GM03348 (cell line): ENCODE results near the gene CADM1.

Experiments used
- DNase-seq: peaks from one replicate; pipeline ENCODE4 v3.0.0; 2012; ENCODE audit warnings: low spot score

CADM1 gene

GRCh38 chr11:115148101-115148500 lies 356.1 kb downstream of the CADM1 start:
- no peak for DNase-seq

DNA sequence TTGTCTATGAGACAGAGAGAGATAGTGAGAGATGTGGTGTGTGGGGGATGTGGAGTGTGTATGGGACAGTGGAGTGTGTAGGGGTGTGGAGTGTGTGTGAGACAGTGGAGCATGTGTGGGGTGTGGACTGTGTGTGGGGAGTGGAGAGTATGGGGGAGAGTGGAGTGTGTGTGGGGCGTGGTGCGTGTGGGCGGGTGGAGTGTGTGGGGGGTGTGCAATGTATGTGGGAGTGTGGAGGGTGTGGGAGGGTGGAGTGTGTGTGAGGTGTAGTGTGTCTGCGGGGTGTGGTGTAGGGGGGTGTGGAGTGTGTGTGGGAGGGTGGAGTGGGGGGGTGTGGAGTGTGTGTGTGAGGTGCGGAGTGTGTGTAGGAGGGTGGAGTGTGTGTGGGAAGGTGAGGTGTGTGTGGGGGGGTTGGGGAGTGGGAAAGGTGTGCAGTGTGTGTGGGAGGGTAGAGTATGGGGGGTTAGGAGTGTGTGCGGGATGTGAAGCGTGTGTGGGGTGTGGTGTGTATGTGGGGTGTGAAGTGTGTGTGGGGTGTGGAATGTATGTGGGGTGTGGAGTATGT lies 356.9 kb downstream of the CADM1 start:
- DNase-seq, result no peak

DNA sequence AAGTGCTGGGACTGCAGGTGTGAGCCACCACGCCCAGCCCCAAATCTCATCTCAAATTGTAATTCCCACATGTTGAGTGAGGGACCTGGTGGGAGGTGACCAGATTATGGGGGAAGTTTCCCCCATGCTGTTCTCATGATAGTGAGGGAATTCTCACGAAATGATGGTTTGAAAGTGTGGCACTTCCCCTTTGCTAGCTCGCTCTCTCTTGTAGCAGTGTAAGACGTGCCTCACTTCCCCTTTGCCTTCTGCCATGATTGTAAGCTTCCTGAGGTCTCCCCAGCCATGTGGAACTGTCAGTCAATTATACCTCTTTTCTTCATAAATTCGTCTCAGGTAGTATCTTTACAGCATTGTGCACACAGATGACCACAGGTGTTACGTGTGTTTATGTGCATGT lies 357.8 kb downstream of the CADM1 start:
- DNase-seq, result no peak

DNA sequence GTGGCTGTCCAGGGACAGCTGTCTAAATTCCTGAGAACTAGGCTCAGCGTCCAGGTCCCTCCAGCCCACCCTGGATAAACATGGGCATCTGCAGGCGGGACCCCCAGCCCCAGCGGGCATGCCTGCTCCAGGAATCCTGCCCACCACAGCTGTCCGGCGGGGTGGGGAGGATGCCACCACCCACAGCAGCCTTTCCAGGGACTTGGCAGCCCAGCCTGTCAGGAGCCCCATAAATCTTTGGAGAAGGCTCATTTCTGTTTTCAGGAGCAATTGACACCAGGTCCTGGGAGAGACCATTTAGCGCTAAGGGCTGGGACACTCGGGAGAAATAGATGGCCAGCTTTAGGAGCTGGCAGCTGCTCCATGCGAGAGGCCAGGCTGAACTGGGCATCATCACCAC lies 358.9 kb downstream of the CADM1 start:
- DNase-seq, result no peak

GRCh38 chr11:115144914-115145313 lies 359.3 kb downstream of the CADM1 start:
- DNase-seq, result no peak

GRCh38 chr11:115144014-115144413 lies 360.2 kb downstream of the CADM1 start:
- DNase-seq, result no peak

DNA sequence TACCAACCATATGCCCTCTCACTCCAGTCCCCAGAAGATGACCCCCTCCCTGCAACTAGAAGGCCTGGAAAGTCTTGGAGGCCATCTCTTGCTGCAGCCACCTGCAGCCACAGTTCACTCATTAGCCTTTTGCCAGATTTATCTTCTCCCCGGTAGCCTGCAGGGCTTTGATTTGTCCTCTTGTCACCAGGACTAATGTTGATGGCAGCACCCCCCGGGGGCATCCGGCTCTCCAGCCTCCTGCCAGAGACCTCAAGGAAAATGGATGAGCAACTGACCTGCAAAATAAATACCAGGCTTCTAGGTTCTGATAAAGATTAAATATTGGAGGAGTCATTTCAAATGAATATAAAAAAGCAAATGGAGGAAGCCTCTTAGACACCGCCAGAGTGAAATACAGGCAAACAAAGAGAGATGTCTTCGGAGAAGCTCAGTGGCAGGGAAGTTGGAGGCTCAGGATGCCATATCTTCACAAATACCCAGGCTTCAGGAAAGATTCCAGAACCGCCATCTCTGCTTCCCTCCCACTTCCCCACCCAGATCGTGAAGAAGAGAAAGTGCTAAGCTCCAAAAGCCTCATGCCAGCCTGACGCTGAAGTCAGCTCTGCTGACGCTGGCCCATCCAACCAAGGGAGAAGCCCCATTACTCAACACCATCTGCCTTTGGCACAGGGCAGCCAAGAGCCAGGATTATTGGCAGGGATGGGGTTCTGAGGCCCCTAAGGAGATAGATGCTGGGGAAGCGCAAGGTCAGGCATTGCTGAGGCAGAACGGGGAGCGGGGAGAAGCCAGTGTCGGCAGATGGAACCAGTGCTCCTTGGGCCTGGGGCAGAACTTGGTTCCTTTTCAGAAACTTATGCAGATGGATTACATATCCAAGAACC lies 362.7 kb downstream of the CADM1 start:
- DNase-seq, result no peak

DNA sequence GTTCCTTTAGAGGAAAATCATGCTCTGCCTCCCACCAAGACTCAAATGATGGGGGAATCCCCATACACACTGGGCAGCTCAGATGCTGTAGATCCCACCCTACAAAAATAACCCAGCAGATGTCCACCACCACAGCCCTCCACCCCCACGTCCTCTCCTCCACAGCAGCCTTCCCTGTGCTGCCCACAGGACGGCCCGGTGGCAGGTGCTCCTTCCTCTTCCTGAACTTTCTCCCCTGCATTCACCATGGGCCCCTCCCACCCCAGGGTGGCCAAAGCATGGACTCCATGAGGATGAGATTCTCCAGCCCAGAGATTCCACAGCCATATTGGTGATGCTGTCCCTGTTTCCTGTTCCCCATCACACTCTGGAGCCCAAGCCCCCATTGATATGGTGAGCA lies 368.3 kb downstream of the CADM1 start:
- DNase-seq, result no peak

DNA sequence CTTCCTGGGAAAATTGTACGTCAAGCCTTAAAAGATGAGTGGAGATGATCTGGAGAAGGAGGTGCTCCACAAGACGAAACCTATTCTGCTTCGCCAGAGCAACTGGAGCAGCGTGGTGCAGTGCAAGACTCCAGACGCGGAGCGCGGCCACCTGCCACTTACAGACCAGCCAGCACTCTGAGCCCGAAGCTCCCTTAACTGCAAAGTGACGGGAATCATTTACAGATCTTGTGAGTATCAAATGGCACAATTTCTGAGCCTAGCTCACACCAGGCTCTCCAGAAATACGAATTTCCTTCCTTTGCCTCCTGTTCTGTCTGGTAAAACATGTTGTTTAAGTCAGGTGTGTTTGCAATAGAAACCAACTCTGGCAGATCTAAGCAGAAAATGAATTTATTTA lies 369.3 kb downstream of the CADM1 start:
- no peak for DNase-seq

DNA sequence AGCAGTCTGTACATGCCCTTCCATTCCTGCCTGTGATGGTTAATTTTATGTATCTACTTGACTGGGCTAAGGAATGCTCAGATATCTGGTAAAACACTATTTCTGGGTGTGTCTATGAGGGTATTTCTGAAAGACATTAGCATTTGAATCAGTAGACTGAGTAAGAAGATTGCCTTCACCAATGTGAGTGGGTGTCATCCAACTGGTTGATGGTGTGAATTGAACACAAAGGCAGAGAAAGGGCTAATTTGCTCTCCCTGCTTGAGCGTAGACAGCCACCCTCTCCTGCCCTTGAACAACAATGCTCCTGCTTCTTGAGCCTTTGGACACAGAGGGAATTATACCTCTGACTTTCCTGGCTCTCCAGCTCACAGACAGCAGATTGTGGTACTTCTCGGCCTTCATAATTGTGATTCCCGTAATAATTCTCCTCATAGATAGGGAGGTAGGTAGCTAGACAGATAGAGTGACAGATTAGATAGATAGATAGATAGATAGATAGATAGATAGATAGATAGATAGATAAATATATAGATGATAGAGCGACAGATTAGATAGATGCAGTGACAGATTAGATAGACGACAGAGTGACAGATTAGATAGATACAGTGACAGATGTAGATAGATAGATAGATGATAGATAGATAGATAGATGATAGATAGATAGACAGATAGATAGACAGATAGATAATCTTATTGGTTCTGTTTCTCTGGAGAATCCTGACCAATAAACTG lies 370.6 kb downstream of the CADM1 start:
- DNase-seq, result no peak

DNA sequence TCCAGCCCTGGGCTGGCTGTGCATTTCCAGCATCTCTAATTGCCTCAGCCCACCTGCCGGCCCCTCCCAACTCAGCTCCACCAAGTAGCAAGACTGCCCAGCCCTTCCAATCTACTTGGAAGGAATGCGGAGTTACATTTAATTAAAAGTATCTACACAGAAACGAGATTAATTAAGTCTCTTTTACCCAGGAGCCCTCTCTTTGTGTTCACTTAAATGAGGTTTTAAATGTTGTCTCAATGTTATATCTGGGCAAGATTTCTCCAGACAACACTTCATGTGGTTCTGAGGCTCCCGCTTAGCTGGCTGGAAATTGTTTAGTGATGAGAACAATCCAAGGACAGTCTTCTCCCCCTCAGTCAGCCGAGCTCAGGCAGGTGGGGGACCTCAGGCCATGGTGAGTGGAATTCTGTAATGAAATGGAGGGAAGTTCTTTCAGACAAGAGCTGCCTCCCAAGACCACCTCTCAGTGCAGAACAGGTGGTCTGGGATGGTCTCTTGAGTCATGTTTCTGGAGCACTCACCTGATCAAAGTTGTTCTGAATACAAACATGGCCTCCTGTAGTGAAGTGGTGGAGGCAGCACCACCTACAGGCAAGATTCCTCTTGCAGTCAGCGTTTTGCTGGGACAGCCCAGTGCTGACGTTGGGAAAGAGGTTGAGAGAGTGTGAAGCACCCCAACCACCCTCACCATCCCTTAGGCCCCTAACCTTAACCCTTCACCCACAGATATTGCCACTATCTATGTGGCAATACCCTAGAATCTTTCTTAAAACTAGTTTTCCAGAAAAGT lies 371.6 kb downstream of the CADM1 start:
- DNase-seq, result no peak

- DNase-seq, result no peak
These were observed 374.5 kb downstream of the CADM1 start for GRCh38 chr11:115129473-115130289.

DNA sequence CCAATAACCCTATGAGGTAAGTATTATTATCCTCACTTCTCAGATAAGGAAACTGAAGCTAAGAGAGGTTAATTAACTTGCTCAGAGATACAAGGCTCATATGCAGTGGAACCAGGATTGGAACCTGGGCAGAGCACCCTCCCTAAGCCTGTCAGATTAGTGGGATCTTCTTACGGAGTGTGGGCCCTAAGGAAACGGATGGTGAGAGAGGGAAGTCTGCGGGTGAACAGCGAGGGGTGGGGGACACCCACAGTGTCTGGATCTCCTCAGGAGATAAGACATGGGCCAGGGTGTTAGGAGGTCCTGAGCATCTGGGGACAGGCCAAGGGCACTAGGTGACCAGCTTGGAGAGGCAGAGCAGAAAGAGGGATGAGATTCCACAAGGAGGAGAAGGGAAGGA lies 376.0 kb downstream of the CADM1 start:
- no peak for DNase-seq

- no peak for DNase-seq
These were observed 376.4 kb downstream of the CADM1 start for GRCh38 chr11:115127790-115128189.

GRCh38 chr11:115126515-115127208 lies 377.6 kb downstream of the CADM1 start:
- DNase-seq, result no peak

- no peak for DNase-seq
These were observed 378.1 kb downstream of the CADM1 start for GRCh38 chr11:115126092-115126491.

DNA sequence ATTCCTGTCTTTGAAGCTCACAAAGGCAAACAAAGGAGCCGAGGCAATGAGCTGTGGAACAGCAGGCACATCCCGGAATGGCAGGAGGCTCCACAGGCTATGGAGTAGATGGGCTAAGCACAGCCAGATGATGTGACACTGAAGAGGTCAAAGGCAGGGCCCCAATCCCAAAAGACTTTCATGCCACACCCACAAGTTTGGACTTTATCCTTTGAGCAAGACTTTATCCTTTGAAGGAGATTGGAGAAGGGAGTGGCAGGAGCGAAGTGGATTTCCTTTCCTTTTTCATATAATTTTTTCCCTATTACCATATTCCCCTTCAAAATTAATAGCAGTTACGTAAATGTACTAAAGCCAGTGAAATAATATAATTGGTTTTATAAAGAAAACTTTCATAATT lies 379.4 kb downstream of the CADM1 start:
- DNase-seq, result no peak

DNA sequence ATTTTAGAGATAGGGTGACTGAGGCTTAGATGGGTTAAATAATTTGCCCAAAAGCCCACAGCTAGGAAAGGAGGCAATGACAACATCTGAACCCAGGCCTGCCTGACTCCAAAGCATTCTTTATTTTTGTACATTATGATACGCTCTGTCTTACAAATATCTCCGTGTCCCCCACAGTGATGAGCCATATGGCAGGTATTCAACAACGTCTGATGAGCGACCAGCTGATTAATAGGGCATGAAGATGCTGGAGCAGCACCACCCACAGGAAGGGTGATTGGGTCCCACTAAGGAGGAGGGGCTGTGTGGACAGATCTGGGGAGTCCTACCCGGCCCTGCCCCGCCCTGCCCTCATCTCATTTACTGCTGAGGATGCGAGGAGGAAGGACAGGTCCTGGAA lies 380.6 kb downstream of the CADM1 start:
- no peak for DNase-seq

DNA sequence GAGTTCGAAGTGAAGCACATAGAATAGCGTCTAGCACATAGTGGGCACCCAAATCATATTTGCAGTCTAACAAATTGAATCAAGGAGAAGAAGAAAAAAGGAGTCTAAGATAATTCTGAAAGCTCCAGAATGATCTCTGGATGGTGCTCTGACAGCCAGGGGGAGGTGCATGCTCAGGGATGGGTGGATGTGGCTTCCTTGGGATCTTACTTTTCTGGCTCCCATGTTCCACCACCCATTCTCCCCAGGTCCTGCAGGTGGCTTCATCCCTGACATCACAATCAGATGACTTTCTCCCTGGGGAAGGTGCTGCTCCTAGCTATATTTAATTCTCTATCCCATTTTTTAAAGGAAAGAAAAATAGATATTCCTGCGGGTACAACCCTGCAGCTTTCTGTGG lies 381.9 kb downstream of the CADM1 start:
- DNase-seq, result no peak
